Activated CD4-positive, alpha-beta memory T cell treated with anti-CD3 and anti-CD28 coated beads, Interleukin-2, amount 10 ng/mL, durations not matched to agents 7 days and 5 days (primary cell): ENCODE data around the gene MEGF11. TPM values are rescaled to one million over a fixed set of nuclear protein-coding genes. Genes with fewer than 3 reads are reported as not detected.

Source experiments
- CTCF ChIA-PET: fragments of 350-600 bp; sonication (Branson Sonifier 250); formaldehyde crosslinking; loops from one replicate; lab custom pipeline; 2021; ENCODE audit warnings: antibody characterized with exemption, inconsistent platforms; lab: Charles Lee
- POLR2A ChIA-PET: fragments of 350-600 bp; sonication (Branson Sonifier 250); formaldehyde crosslinking; loops from one replicate; lab custom pipeline; 2021; ENCODE audit warnings: antibody characterized with exemption; lab: Charles Lee
- DNase-seq: peaks from one replicate; pipeline ENCODE4 v3.0.0-alpha.2; 2020
- H3K27ac Mint-ChIP-seq: one replicate; pipeline ENCODE4 v1.8.0; 2021; ENCODE audit warnings: mild to moderate bottlenecking, mixed read lengths
- H3K27me3 Mint-ChIP-seq: one replicate; pipeline ENCODE4 v1.8.0; 2021; ENCODE audit warnings: mixed read lengths
- H3K36me3 Mint-ChIP-seq: one replicate; pipeline ENCODE4 v1.8.0; 2021; ENCODE audit warnings: low read depth, mixed read lengths
- H3K4me1 Mint-ChIP-seq: one replicate; pipeline ENCODE4 v1.8.0; 2021; ENCODE audit warnings: mixed read lengths
- H3K4me3 Mint-ChIP-seq: one replicate; pipeline ENCODE4 v1.8.0; 2021; ENCODE audit warnings: mild to moderate bottlenecking, mixed read lengths
- H3K9me3 Mint-ChIP-seq: one replicate; pipeline ENCODE4 v1.8.0; 2021; ENCODE audit warnings: mixed read lengths
- total RNA-seq, 2 experiments: library from RNA; stranded (reverse); gene quantifications; one replicate each; pipeline ENCODE4 v1.2.3, GENCODE V29; 2021

Gene MEGF11
- total RNA-seq, 2 experiments from 2014 or later = not detected

GRCh38 chr15:66078196-66078928 is 175.2 kb downstream of the MEGF11 start:
- Mint-ChIP-seq H3K27me3 (peaks cover 13% of the 10 kb centered on the region), H3K36me3 (no peaks in the 10 kb centered on the region), H3K9me3 (no peaks in the 10 kb centered on the region), H3K27ac (no peak overlapping the region), H3K4me1 (no peaks in the 10 kb centered on the region), H3K4me3 (no peak overlapping the region)
- no peak for DNase-seq
- ChIA-PET CTCF (no interaction called here), POLR2A (no interaction called here)

- Mint-ChIP-seq H3K4me3 (no peak overlapping the region), H3K9me3 (no peaks in the 10 kb centered on the region), H3K27me3 (peaks cover 14% of the 10 kb centered on the region), H3K4me1 (no peaks in the 10 kb centered on the region), H3K27ac (no peak overlapping the region), H3K36me3 (no peaks in the 10 kb centered on the region)
- CTCF ChIA-PET = no interaction called here
- POLR2A ChIA-PET = no interaction called here
- DNase-seq = no peak
These were observed 176.3 kb downstream of the MEGF11 start for GRCh38 chr15:66077320-66077663.

- POLR2A ChIA-PET = no interaction called here
- no peak for DNase-seq
- Mint-ChIP-seq H3K9me3 (no peaks in the 10 kb centered on the region), H3K4me3 (no peak overlapping the region), H3K27ac (no peak overlapping the region), H3K27me3 (peaks cover 14% of the 10 kb centered on the region), H3K4me1 (no peaks in the 10 kb centered on the region), H3K36me3 (no peaks in the 10 kb centered on the region)
- CTCF ChIA-PET = no interaction called here
These were observed 176.8 kb downstream of the MEGF11 start for GRCh38 chr15:66076591-66077319.

GRCh38 chr15:66075947-66076346 is 177.6 kb downstream of the MEGF11 start:
- no peaks in the 10 kb centered on the region for H3K4me1 Mint-ChIP-seq
- H3K36me3 Mint-ChIP-seq = no peaks in the 10 kb centered on the region
- H3K4me3 Mint-ChIP-seq = no peak overlapping the region
- H3K27ac Mint-ChIP-seq = no peak overlapping the region
- ChIA-PET CTCF (no interaction called here), POLR2A (no interaction called here)
- H3K27me3 Mint-ChIP-seq = peaks cover 14% of the 10 kb centered on the region
- no peak for DNase-seq
- H3K9me3 Mint-ChIP-seq = no peaks in the 10 kb centered on the region

GRCh38 chr15:66072616-66073361 is 180.8 kb downstream of the MEGF11 start:
- ChIA-PET CTCF (no interaction called here), POLR2A (no interaction called here)
- peaks cover 14% of the 10 kb centered on the region for H3K27me3 Mint-ChIP-seq
- no peaks in the 10 kb centered on the region for H3K9me3 Mint-ChIP-seq
- H3K4me1 Mint-ChIP-seq = no peaks in the 10 kb centered on the region
- no peak overlapping the region for H3K4me3 Mint-ChIP-seq
- H3K36me3 Mint-ChIP-seq = no peaks in the 10 kb centered on the region
- no peak for DNase-seq
- H3K27ac Mint-ChIP-seq = no peak overlapping the region

GRCh38 chr15:66071921-66072295 is 181.6 kb downstream of the MEGF11 start:
- Mint-ChIP-seq H3K9me3 (no peaks in the 10 kb centered on the region), H3K4me3 (no peak overlapping the region), H3K27ac (no peak overlapping the region), H3K36me3 (no peaks in the 10 kb centered on the region), H3K27me3 (peaks cover 8% of the 10 kb centered on the region), H3K4me1 (no peaks in the 10 kb centered on the region)
- ChIA-PET POLR2A (no interaction called here), CTCF (no interaction called here)
- no peak for DNase-seq

- DNase-seq = no peak
- Mint-ChIP-seq H3K27me3 (peaks cover 8% of the 10 kb centered on the region), H3K4me1 (no peaks in the 10 kb centered on the region), H3K4me3 (no peak overlapping the region), H3K36me3 (no peaks in the 10 kb centered on the region), H3K27ac (no peak overlapping the region), H3K9me3 (no peaks in the 10 kb centered on the region)
- CTCF ChIA-PET = no interaction called here
- POLR2A ChIA-PET = no interaction called here
These were observed 182.2 kb downstream of the MEGF11 start for GRCh38 chr15:66071160-66071920.

GRCh38 chr15:66070220-66070934 is 183.2 kb downstream of the MEGF11 start:
- H3K4me1 Mint-ChIP-seq = no peaks in the 10 kb centered on the region
- H3K36me3 Mint-ChIP-seq = no peaks in the 10 kb centered on the region
- H3K27me3 Mint-ChIP-seq = peaks cover 5% of the 10 kb centered on the region
- no peaks in the 10 kb centered on the region for H3K9me3 Mint-ChIP-seq
- CTCF ChIA-PET = interaction anchor here (1.3 kb wide), 1 partner anchor 15 kb away, joined by 3 read pairs; no protein-coding TSS in a partner anchor
- no peak overlapping the region for H3K27ac Mint-ChIP-seq
- POLR2A ChIA-PET = no interaction called here
- no peak for DNase-seq
- H3K4me3 Mint-ChIP-seq = no peak overlapping the region

DNA sequence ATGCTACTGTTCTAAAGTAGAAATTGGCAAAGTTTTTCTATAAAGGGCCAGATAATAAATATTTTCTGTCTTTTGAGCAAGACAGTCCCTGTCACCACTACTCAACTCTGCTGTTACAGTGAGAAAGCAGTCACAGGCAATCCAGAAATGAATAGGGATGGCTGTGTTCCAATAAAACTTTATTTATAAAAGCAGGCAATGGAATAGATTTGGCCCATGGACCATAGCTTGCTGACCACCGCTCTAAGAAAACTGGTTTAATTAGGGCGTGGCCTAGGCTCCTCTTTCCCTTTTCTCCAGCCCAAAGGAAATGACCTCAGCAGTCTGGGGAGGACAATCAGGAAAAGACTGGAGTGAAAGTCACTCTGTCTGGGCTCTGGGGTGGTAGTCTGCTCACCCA is 183.8 kb downstream of the MEGF11 start:
- POLR2A ChIA-PET = no interaction called here
- CTCF ChIA-PET = interaction anchor here (1.3 kb wide), 1 partner anchor 15 kb away, joined by 3 read pairs; no protein-coding TSS in a partner anchor
- Mint-ChIP-seq H3K36me3 (no peaks in the 10 kb centered on the region), H3K27ac (no peak overlapping the region), H3K27me3 (peaks cover 8% of the 10 kb centered on the region), H3K9me3 (no peaks in the 10 kb centered on the region), H3K4me3 (no peak overlapping the region), H3K4me1 (no peaks in the 10 kb centered on the region)
- DNase-seq = no peak

- POLR2A ChIA-PET = no interaction called here
- no peaks in the 10 kb centered on the region for H3K36me3 Mint-ChIP-seq
- DNase-seq = no peak
- H3K27ac Mint-ChIP-seq = no peak overlapping the region
- H3K9me3 Mint-ChIP-seq = no peaks in the 10 kb centered on the region
- H3K27me3 Mint-ChIP-seq = peaks cover 9% of the 10 kb centered on the region
- CTCF ChIA-PET = interaction anchor here (1.3 kb wide), 1 partner anchor 16 kb away, joined by 3 read pairs; no protein-coding TSS in a partner anchor
- no peak overlapping the region for H3K4me3 Mint-ChIP-seq
- H3K4me1 Mint-ChIP-seq = no peaks in the 10 kb centered on the region
These were observed 184.7 kb downstream of the MEGF11 start for GRCh38 chr15:66068801-66069200.

GRCh38 chr15:66067687-66068086 is 185.9 kb downstream of the MEGF11 start:
- Mint-ChIP-seq H3K9me3 (no peaks in the 10 kb centered on the region), H3K36me3 (no peaks in the 10 kb centered on the region), H3K4me3 (no peak overlapping the region), H3K27ac (no peak overlapping the region), H3K27me3 (peaks cover 4% of the 10 kb centered on the region), H3K4me1 (no peaks in the 10 kb centered on the region)
- no peak for DNase-seq
- ChIA-PET CTCF (no interaction called here), POLR2A (no interaction called here)

- ChIA-PET POLR2A (no interaction called here), CTCF (no interaction called here)
- no peaks in the 10 kb centered on the region for H3K4me1 Mint-ChIP-seq
- no peak overlapping the region for H3K4me3 Mint-ChIP-seq
- H3K9me3 Mint-ChIP-seq = no peaks in the 10 kb centered on the region
- no peaks in the 10 kb centered on the region for H3K36me3 Mint-ChIP-seq
- no peak for DNase-seq
- H3K27ac Mint-ChIP-seq = no peak overlapping the region
- H3K27me3 Mint-ChIP-seq = peaks cover 4% of the 10 kb centered on the region
These were observed 187.1 kb downstream of the MEGF11 start for GRCh38 chr15:66066481-66066880.
